ENCODE results near the gene WDR7.
A peak's percentile ranks its signal among the peaks of the same experiment; 100 is the strongest.

The WDR7 gene

GRCh38 chr18:56844556-56844955 lies 193.4 kb downstream of the WDR7 start:
- no peak overlapping the region for H3K27ac ChIP-seq
- no peak for TF ChIP-seq CTCF (conservative IDR thresholded peaks at IDR 0.05)

- no peak for TF ChIP-seq CTCF (conservative IDR thresholded peaks at IDR 0.05)
- no peak overlapping the region for H3K27ac ChIP-seq
Observed at GRCh38 chr18:56851774-56852173, 200.6 kb downstream of the WDR7 start.

GRCh38 chr18:56853961-56854360 lies 202.8 kb downstream of the WDR7 start:
- no peak for TF ChIP-seq CTCF (conservative IDR thresholded peaks at IDR 0.05)
- no peak overlapping the region for H3K27ac ChIP-seq

- no peak overlapping the region for H3K27ac ChIP-seq
- no peak for TF ChIP-seq CTCF (conservative IDR thresholded peaks at IDR 0.05)
Observed at GRCh38 chr18:56861244-56861643, 210.1 kb downstream of the WDR7 start.

GRCh38 chr18:56869189-56869777 lies 218.1 kb downstream of the WDR7 start:
- H3K27ac ChIP-seq, result no peak overlapping the region
- TF ChIP-seq CTCF (conservative IDR thresholded peaks at IDR 0.05), result peak; percentile 87

GRCh38 chr18:56870982-56871381 lies 219.8 kb downstream of the WDR7 start:
- no peak for TF ChIP-seq CTCF (conservative IDR thresholded peaks at IDR 0.05)
- no peak overlapping the region for H3K27ac ChIP-seq

GRCh38 chr18:56872140-56872539 lies 221.0 kb downstream of the WDR7 start:
- no peak for TF ChIP-seq CTCF (conservative IDR thresholded peaks at IDR 0.05)
- no peak overlapping the region for H3K27ac ChIP-seq

Data from VCaP (cell line).